Fibroblast of gingiva (primary cell): ENCODE measurements around the gene VSTM4.

Experiments used
- DNase-seq: peaks from one replicate; pipeline ENCODE4 v3.0.0-alpha.2; 2011; ENCODE audit warnings: low read depth

VSTM4 gene

DNA sequence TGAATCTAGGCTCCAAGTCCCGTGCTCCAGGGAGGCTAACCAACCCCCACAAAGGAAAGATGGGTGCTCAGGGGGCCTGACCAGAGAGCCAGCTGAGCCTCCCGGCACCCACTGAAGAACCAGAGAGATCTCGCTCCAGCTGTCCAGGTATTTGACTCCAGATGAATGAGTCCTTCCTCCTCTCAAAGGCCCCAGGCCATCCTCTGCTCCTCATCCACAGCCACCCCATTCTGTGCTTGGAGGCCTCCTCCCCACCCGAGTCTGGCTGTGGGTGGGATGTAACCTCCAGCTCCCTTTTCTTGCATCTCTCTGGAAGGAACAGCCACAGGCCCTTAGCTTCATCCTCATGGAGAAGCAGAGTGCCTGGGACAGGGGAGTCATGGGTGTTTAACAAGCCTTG lies 44.6 kb downstream of the VSTM4 start:
- DNase-seq = no peak

DNA sequence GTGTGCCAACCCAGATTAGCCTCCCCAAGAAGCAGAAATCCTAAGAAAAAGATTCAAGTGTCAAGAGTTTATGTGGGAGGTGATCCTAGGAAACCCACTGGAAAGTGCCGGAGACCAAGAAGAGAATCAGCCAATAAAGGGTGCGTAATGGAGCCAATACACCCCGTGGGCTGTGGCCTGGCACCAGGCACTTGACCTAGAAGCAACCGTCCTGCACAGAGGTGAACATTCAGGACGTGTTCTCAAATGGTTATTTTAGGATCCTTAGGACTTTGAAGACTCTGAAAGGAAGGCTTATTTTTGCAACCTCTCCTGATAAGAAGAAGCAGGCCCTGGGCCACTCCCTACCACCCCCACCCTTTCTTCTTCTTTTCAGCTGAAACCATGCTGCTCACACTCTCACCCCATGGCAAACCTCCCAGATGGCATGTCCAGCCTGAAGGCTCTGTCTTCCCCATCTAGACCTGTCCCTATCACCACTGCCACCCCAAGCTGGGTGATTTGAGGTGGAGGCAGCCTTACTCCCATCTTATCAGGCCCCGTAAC lies 46.6 kb downstream of the VSTM4 start:
- no peak for DNase-seq

DNA sequence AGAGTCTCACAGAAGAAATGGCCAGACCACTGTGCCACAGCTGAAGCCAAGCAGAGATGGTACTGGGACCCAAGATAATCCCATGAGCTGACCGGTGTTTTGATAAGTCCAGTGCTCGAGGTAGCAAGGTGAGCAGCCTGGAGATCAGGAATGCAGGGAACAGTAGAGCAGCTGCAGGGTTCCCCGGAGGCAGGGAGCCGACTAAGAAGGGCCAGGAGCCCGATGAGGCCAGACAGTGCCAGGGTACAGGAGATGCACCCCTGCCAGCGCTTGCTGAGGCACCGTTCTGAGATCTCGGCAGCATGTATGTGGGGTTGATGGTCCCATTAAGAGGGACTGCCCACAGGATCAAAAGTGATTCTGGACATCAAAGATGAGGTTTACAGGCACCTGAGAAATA lies 47.1 kb downstream of the VSTM4 start:
- no peak for DNase-seq

DNA sequence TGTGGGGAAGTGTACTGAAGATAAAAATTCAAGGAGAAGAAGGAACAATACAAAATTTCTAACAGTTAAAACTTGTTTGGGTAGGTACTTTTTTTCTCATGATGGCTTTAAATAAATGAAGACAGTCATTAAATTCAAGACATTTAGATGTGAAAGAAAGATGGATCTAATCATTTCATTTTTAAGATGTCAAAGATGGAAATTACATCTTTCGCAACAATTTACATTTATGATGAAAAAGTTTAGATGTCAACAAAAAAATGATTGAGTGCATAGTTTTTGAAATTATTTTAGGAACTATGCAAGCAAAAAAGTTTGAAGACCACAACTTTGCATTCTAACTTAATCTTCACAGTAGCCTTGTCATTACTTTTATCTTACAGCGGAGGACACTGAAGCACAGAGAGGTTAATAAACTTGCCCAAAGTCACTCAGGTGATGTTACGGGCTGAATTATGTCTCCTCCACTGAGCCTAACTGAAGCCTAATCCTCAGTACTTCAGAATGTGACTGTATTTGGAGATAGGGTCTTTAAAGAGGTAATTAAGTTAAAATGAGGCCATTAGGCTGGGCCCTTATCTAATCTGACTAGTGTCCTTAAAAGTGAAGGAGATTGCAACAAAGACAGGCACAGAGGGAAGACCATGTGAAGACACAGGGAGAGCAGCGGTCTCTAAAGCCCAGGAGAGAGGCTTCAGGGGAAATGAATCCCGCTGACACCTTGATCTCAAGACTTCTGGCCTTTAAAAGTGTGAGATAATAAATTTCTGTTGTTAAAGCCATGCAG lies 48.2 kb downstream of the VSTM4 start:
- DNase-seq = no peak

DNA sequence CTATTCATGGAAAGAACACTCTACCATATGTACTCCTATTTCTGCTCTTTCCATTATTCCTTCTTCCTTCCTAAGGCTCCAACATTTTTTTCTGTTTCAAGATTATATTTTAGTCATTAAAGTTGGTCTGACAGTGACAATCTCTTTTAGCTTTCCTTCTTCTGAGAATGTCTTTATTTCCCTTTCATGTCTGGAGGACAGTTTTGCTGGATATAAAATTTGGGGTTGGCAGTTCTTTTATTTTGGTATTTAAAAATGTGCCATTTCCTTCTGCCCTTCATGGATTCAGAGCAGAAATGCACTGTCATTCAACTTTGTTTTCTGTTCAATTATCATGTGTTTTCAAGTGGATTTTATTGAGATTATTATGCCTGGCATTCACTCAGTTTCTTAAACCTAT lies 53.1 kb downstream of the VSTM4 start:
- DNase-seq = no peak

DNA sequence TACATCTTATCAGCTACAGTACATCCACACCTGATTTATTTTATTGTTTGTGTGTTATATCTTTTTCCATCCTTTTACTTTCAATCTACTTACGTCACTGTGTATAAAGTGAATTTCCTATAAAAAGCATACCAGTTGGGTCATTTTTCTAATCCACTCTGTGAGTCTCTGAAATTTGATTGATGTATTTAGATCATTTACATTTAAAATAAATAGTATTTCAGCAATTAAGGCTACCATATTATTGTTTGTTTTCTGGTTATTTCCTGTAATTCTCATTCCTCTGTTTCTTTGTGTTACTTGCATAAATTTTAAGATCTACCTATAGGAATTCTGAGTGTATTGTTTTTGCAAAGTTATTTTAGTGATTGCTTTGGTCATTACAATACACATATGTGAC lies 53.7 kb downstream of the VSTM4 start:
- DNase-seq = no peak

DNA sequence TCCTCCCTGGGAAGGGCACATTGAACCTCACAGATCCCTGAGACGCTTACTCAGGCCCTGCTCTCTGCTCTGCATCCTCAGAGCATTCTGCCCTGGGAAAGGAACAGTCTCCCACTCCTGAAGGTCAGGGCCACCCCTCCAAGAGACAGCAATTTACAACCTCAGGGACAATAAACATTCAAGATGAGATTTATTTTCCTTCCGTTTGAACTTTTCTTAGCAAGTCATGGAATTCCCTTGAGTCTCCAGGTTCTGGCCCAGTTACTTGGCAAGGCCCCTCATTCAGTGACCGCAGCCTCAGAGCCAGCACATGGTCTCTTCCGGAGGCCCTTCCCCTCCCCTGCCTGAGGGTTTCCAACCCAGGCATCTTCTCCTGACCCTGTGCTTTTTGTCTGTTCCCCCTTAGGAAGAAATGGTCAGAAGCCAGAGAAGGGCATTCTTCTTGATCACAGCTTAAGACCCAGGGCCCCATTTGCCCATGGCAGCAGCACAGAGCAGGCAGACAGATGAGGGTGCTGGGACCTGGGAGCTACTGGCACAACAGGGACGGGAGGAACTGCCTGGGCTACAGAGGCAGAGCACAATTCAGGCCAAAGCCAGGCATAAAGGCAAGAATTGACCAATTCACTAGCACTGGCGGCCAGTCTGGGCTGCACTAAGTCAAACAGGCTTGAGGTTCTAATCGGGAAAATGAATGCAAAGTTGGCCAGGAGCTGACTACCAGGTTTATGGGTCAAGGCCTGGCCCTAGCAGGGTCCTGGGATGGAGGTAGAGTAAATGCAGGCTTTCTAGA lies 56.7 kb downstream of the VSTM4 start:
- DNase-seq = no peak

DNA sequence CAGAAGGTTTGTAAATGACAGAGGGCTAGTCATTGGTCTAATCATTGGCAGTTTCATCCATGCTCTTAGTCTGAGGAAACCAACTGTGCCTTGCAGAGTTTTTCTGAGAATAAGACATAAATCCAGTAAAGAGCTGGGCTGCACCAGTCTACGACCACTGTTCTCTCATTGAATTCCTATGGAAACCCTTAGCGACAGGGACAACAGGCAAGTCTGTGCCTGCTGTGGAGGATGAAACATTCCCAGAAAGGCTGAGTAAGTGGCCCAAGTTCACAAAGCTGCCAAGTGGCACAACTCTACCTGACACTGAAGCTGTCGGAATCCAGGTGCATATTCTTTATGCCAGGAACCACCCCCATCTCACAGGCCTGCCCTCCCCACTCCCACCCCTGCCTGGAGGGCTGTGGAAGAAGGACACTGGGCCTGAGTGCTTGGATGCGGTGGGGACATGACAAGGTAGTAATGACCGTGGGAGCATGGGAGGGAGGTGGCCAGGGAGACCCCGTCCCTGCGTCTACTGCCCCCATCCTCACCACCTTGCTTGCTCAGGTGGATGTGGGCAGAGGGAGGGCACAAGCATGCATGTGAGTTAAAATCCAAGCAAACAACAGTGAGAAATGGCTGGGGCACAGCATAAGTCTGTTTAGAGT lies 58.0 kb downstream of the VSTM4 start:
- no peak for DNase-seq

DNA sequence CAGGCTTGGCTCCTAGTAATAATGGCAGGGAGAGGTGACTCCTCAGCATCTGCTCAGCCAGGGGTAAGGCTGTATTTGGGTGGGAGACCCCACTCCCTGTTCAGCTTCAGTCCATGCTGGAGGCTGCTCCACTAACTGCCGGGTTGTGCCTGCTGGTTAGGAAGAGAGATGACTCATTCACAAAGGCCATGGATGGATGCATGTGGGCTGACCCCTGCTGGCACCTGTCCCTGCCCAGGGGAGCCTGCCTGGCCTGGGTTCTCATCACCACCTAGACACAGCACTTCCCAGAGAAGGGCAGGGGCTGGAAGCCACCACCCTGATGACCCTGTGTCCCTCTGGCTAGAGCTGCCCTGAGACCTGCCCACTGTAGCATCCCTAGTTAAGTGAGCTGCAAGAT lies 59.0 kb downstream of the VSTM4 start:
- no peak for DNase-seq

DNA sequence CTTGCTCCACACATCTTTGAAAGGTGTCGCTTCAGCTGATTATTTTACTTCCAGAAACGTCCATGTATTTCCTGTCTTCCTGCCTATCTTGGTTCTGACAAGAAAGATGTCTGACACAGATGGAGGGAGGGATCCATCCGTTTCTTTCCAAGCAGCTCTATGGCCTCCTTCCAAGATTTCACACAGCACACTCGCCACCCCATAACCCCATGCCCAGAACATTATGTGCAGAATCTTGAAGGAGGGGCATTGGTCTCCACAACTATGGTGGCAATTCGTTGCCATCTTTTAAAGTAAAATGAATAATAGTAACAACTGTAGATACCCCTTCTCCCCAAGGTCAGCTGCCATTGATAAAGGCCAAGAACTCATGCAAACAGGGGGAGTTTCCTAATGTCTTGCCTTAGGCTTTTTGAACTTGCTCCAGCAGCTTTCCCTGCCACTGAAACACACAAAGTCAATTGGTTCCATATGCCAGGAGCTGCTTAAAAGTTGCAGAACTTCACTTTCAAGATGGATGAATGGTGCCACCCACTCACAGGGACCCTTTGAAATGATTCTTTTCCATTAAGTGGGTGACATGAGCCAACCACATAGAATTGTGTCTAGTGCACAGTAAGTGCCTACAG lies 60.0 kb downstream of the VSTM4 start:
- peak; percentile 76 for DNase-seq

DNA sequence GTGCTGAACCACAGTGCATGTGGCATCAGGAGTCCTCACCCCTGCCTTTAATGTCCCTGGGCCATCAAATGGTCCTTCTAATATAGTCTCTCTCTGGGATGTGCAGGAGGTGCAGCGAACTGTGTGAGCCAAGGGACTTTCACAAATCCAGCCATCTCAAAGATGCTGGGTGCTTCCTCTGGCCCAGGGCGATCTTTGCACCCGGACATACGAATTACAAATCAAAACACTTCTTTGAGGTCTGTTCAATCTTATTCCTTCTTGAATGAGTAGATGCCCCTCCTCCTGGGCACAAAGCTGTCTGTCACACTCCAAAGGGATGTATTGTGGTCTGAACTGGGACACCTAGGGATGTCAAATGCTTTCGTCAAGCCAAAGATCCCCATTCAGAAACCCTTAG lies 60.6 kb downstream of the VSTM4 start:
- DNase-seq = no peak

DNA sequence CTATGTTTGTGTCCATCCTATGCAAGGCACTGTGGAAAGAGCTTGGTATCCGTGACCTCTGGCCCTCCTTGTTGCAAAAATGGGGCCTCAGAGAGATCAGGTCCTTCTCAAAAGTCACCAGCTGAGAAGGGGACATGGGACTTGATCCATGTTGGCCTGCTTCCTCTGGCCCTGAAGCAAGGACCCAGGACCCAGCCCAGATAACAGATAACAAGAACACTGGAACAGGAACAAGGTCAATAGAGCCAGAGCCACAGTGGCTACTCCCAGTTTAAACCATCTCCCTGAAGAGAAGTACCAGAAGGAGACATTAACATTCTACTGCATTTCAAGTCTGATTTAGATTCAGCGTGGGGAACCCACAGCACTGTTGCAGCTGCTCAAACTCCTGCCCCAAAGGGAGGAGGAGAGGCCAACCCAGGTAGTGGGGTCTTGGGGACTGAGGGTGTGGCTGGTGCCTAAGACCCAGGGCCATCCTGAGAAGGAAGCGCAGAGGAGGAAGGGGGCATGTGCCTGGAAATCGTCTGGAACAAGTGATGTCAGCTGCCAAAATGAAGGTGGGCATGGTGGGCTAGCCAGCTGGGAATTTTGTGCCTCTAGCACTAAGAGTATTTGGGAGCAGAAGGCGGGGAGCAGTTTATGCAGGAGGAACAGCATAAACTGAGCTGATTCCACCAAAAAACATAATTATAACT lies 61.2 kb downstream of the VSTM4 start:
- no peak for DNase-seq

DNA sequence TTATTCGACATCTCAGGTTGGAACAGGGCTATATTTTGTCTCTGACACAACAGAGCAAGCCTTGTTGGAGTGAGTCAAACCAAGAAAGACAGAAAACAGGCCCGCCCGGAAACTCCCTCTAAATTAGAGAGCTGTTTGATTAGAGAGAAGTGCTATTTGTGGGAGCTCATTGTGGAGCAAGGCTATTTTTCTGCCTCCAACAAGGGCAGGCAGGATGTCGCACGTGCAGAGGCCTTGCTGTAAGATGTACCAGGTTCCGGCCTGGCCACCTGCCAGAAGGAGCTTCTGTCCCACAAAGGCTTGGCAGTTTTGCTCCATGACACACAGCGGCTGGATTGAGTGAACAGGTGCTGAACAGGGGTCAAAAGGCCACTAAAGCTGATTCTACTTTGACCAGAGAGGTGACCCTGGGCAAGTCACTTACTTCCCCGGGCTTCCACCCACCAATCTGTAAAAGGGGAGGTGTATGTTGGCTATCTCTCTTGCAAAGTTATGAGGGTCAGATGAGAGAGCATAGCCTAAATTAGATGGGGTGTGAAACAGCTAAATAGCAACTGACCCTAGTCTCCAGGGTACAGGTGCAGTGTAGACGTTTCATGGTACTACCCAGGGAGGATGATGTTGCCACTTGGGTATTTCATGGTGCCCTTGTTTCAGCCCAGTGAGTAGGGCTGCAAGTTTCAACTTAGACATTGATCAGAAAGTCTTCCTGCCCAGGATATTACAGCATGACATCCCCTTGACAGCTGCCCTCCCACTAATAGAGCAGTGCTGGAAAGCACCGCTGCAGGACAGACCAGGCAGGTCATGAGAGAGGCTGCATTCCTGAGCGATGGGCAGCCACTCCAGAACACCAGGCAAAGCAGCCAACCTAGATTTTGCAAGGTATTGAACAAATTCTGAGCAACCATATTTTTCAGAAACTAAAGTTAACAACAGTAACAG lies 62.0 kb downstream of the VSTM4 start:
- no peak for DNase-seq

DNA sequence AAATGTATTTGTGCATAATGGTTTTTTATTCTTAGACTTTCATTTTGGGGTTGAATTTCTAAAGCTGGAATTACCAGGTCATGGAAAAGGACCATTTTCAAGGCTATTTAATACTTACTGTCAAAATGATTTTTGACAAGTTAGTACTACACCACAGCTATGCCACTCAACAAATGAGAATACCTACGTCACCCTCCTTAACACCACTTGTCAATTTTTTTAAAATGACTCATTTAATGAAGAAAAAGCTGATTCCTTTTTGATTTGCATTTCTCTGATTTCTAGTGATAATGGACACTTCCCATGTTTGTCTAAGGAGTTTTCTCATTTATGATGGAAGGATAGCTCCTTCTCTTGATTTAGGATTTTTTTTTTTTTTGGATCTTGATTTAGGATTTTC lies 63.3 kb downstream of the VSTM4 start:
- DNase-seq = no peak

DNA sequence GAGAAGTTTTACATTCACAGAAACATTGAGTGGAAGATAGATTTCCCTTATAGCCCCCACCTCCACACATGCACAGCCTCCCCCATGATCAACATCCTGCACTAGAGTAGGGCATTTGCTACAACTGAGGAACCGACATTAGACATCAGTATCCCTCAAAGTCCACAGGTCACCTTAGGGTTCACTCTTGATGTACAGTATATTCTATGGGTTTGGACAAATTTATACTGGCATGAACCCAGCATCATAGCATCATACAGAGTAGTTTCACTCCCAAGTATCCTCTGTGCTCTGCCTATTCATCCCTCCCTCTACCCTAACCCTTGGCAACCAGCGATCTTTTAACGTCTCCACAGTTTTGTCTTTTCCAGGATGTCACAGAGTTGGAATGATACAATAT lies 64.4 kb downstream of the VSTM4 start:
- DNase-seq = no peak

DNA sequence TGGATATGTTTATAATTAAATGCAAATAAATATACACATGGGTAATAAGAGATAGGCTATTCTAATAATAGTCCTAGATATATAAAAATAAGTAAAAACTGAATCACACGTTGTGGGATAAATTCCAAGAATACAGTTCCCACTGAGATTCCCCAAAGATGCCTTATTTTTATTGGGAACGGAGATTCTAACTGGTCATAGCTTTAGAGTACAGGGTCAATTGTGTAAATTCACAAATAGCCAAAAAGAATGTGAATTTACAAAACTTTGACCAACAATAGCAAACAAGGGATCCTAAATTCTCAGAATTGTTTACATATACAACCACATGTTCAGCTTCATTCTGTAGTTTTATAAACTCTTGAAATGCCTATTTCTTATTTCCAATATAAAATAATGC lies 65.0 kb downstream of the VSTM4 start:
- DNase-seq = peak; percentile 44

DNA sequence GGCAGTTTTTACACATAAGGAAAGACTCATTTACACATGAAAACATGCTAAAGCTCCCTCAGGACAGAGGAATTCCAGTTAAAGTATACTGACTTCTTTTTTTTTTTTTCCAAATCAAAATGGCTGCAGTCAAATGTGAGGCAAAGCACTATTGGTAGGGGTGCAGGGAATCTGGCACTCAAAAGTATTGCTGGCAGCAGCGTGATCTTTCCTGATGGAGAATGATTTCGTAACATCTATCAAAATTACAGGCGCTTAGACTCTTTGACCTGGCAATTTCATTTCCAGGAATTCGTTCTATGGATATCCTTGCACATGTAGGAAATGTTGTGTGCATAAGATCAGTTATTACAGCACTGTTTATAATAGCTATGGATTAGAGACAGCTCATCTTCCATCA lies 65.7 kb downstream of the VSTM4 start:
- no peak for DNase-seq

DNA sequence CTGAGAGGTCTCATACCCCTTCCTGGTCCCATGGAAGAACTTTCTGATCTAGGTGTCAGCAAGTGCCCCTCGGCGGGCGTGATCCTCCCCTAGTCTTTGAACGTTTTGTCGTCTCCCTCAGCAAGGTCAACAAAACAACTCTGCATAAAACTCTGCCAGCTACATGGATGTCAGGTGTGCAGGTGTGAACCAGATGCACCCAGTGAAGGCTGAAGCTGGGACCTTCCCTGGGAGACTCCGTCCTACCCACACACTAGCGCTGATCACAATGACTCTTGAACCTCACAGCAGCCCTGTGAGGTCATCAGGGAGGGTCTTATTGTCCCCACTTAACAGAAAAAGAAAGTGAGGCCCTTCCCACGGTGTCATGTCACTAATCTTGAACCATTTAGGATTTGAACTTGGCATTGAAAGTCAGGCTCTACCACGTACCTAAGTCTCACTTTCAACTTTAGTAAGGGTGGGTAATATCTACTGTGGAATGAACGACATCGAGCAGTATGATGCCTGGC lies 68.1 kb downstream of the VSTM4 start:
- DNase-seq = no peak

DNA sequence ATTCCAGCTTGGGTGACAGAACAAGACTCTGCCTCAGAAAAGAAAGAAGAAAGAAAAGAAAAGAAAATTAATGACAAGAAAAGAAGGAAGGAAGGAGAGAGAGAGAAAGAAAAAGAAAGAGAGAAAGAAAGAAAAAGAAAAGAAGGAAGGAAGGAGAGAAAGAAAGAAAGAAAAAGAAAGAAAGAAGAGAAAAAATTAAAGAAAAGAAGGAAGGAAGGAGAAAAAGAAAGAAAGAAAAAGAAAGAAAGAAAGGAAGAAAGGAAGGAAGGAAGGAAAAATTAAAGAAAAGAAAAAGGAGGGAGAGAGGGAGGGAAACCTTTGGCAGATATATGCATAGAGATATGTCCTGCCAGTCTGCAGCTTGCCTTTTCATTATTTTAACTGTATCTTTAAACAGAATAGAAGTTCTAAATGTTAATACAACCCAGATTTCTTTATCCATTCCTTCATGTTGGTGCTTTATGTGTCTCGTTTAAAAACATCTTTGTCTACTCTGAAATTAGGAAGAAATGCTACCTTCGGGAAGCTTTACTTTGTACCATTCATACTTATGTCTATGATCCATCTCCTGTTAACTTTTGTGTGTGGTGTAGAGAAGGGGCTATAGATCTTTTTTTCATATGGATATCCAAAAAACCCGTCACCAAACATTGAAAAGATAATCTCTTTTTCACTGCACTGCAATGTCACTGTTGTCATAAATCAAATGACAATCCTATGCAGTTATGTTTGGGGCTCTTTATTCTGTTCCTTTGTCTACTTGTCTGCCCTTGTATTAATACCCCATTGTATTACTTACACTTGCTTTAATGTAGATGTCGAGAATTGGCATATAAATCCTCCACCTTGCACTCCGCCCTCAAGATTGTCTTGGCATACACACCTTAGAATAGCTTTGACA lies 70.8 kb downstream of the VSTM4 start:
- DNase-seq = no peak
